ENCODE data around the gene SFT2D3.

- TF ChIP-seq POLR2AphosphoS5 (IDR thresholded peaks at IDR 0.05) (no peak), CTCF (IDR thresholded peaks at IDR 0.05; ENCODE audit: poor library complexity, severe bottlenecking) (no peak)
These were observed 11.7 kb downstream of the SFT2D3 start for GRCh38 chr2:127712999-127713398.
